Measurements from ENCODE around the gene IL10RB. TPM values are rescaled to one million over a fixed set of nuclear protein-coding genes. Genes with fewer than 3 reads are reported as not detected.
"Not testable (repeated sequence)": the region's sequence is repeated elsewhere in the genome, so short reads cannot be mapped to it uniquely, and the experiment has no call there.

The IL10RB gene
- total and polyA plus RNA-seq, 4 donors: 11.6 to 28.4 (median 17.8) TPM

- Histone ChIP-seq H3K27me3 (ENCODE audit: control insufficient read depth in 1 of 2, insufficient read depth in 2 of 2, low read length in 1 of 2) (no peaks in the 10 kb centered on the region), H3K4me1 (ENCODE audit: control insufficient read depth in 1 of 2, insufficient read depth in 2 of 2, low read length in 2 of 2) (peaks cover 0 to 1% of the 10 kb centered on the region in 2 donors), H3K4me3 (ENCODE audit: low read length in 2 of 2) (no peak overlapping the region), H3K36me3 (ENCODE audit: control insufficient read depth in 1 of 2, insufficient read depth in 2 of 2, low read length in 1 of 2) (peaks cover 0 to 2% of the 10 kb centered on the region in 2 donors), H3K9me3 (ENCODE audit: control insufficient read depth, low read length) (peaks cover 1% of the 10 kb centered on the region), H3K27ac (ENCODE audit: low read depth in 1 of 2, low read length in 2 of 2) (no peak overlapping the region)
- 90 to 91% methylated on average over 7 of the region's 7 CpGs for WGBS, 2 donors
- intact Hi-C loops (cut with DNase I): no loop called here
- ATAC-seq (ENCODE audit: low FRiP score) (no peak), DNase-seq (no peak)
Measured at GRCh38 chr21:33238565-33239255, 27.5 kb upstream of the IL10RB start.

- H3K27me3 ChIP-seq (ENCODE audit: control insufficient read depth in 1 of 2, insufficient read depth in 2 of 2, low read length in 1 of 2); DNase-seq; H3K27ac ChIP-seq (ENCODE audit: low read depth in 1 of 2, low read length in 2 of 2); ATAC-seq (ENCODE audit: low FRiP score); H3K9me3 ChIP-seq (ENCODE audit: control insufficient read depth, low read length); H3K4me3 ChIP-seq (ENCODE audit: low read length in 2 of 2); H3K4me1 ChIP-seq (ENCODE audit: control insufficient read depth in 1 of 2, insufficient read depth in 2 of 2, low read length in 2 of 2); H3K36me3 ChIP-seq (ENCODE audit: control insufficient read depth in 1 of 2, insufficient read depth in 2 of 2, low read length in 1 of 2); intact Hi-C loops (cut with DNase I): not testable (repeated sequence)
Measured at GRCh38 chr21:33239559-33240127, 26.5 kb upstream of the IL10RB start.

DNA sequence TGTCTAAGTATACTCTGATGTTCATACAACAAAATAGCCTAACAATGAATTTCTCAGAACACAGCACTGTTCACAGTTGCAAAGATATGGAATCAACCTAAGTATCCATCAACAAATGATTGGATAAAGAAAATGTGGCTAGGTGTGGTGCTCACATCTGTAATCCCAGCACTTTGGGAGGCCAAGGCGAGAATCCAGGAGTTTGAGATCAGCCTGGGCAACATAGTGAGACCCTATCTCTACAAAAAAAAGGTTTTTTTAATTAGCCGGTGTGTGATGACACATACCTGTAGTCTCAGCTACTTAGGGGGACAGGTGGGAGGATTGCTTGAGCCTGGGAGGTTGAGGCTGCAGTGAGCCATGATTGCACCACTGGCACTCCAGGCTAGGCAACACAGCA lies 25.8 kb upstream of the IL10RB start:
- WGBS, 2 donors: 91 to 96% methylated on average over 2 of the region's 2 CpGs
- DNase-seq: no peak
- Histone ChIP-seq H3K9me3 (ENCODE audit: control insufficient read depth, low read length) (peaks cover 1% of the 10 kb centered on the region), H3K36me3 (ENCODE audit: control insufficient read depth in 1 of 2, insufficient read depth in 2 of 2, low read length in 1 of 2) (peaks cover 0 to 3% of the 10 kb centered on the region in 2 donors), H3K27ac (ENCODE audit: low read depth in 1 of 2, low read length in 2 of 2) (no peak overlapping the region), H3K4me1 (ENCODE audit: control insufficient read depth in 1 of 2, insufficient read depth in 2 of 2, low read length in 2 of 2) (peaks cover 0 to 1% of the 10 kb centered on the region in 2 donors), H3K4me3 (ENCODE audit: low read length in 2 of 2) (no peak overlapping the region), H3K27me3 (ENCODE audit: control insufficient read depth in 1 of 2, insufficient read depth in 2 of 2, low read length in 1 of 2) (no peaks in the 10 kb centered on the region)
- no peak for ATAC-seq (ENCODE audit: low FRiP score)
- intact Hi-C loops (cut with DNase I): no loop called here

- intact Hi-C loops (cut with DNase I): no loop called here
- H3K4me1 ChIP-seq (ENCODE audit: control insufficient read depth in 1 of 2, insufficient read depth in 2 of 2, low read length in 2 of 2): peaks cover 0 to 1% of the 10 kb centered on the region in 2 donors
Measured at GRCh38 chr21:33241846-33242245, 24.3 kb upstream of the IL10RB start.

GRCh38 chr21:33242846-33243245 lies 23.3 kb upstream of the IL10RB start:
- H3K27me3 ChIP-seq (ENCODE audit: control insufficient read depth in 1 of 2, insufficient read depth in 2 of 2, low read length in 1 of 2); intact Hi-C loops (cut with DNase I); H3K4me1 ChIP-seq (ENCODE audit: control insufficient read depth in 1 of 2, insufficient read depth in 2 of 2, low read length in 2 of 2); H3K4me3 ChIP-seq (ENCODE audit: low read length in 2 of 2); ATAC-seq (ENCODE audit: low FRiP score); H3K27ac ChIP-seq (ENCODE audit: low read depth in 1 of 2, low read length in 2 of 2); H3K9me3 ChIP-seq (ENCODE audit: control insufficient read depth, low read length); DNase-seq: not testable (repeated sequence)
- WGBS, 2 donors: 95% methylated on average over 8 of the region's 8 CpGs
- H3K36me3 ChIP-seq (ENCODE audit: control insufficient read depth in 1 of 2, insufficient read depth in 2 of 2, low read length in 1 of 2): peaks cover 0 to 11% of the 10 kb centered on the region in 2 donors

More at GRCh38 chr21:33241846-33242245, 24.3 kb upstream of the IL10RB start:
- 96 to 97% methylated on average over 2 of the region's 2 CpGs for WGBS, 2 donors
- H3K9me3 ChIP-seq (ENCODE audit: control insufficient read depth, low read length): peaks cover 1% of the 10 kb centered on the region
- ATAC-seq (ENCODE audit: low FRiP score) (no peak), DNase-seq (no peak)
- H3K27me3 ChIP-seq (ENCODE audit: control insufficient read depth in 1 of 2, insufficient read depth in 2 of 2, low read length in 1 of 2): no peaks in the 10 kb centered on the region
- no peak overlapping the region for H3K4me3 ChIP-seq (ENCODE audit: low read length in 2 of 2)
- H3K27ac ChIP-seq (ENCODE audit: low read depth in 1 of 2, low read length in 2 of 2): no peak overlapping the region
- H3K36me3 ChIP-seq (ENCODE audit: control insufficient read depth in 1 of 2, insufficient read depth in 2 of 2, low read length in 1 of 2): peaks cover 0 to 10% of the 10 kb centered on the region in 2 donors

DNA sequence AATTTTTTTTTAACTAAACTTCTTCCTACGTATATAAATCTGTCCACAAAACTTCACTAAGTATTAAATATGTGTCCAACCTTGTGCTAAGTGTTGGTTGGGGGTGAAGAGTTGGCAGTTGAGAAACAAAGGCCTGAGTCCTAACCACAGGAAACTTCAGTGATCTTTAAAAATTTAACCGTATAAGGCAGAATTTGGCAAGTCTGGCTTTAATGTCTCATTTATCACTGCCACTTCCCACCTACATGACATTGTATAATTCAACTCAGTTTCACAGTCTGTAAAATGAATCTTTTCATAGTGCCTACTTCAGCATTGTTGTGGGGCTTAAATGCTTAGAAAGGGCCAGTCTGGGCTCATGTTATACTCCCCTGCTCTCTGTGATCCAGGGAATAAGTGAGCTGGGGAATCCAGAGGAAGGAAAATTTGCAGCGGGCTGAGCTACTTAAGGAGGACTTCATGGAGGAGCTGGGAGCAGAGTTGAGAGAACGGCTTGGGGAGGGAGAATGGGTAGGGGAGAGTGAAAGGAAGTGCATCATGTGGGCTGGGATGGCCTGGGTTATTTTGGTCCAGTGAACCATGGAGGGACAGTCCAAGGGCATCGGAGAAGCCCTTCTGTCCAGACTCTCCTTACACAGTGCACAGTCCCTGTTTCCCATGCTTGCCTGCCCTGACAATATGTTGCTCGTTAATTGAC lies 21.9 kb upstream of the IL10RB start:
- no peaks in the 10 kb centered on the region for H3K4me1 ChIP-seq (ENCODE audit: control insufficient read depth in 1 of 2, insufficient read depth in 2 of 2, low read length in 2 of 2)
- H3K27me3 ChIP-seq (ENCODE audit: control insufficient read depth in 1 of 2, insufficient read depth in 2 of 2, low read length in 1 of 2): no peaks in the 10 kb centered on the region
- WGBS, 2 donors: 84% methylated on average over 6 of the region's 6 CpGs
- H3K4me3 ChIP-seq (ENCODE audit: low read length in 2 of 2): no peak overlapping the region
- peaks cover 0 to 9% of the 10 kb centered on the region in 2 donors for H3K36me3 ChIP-seq (ENCODE audit: control insufficient read depth in 1 of 2, insufficient read depth in 2 of 2, low read length in 1 of 2)
- ATAC-seq (ENCODE audit: low FRiP score) (no peak), DNase-seq (no peak)
- intact Hi-C loops (cut with DNase I): no loop called here
- H3K9me3 ChIP-seq (ENCODE audit: control insufficient read depth, low read length): peaks cover under 1% of the 10 kb centered on the region
- H3K27ac ChIP-seq (ENCODE audit: low read depth in 1 of 2, low read length in 2 of 2): no peak overlapping the region

GRCh38 chr21:33244779-33245105 lies 21.4 kb upstream of the IL10RB start:
- Histone ChIP-seq H3K27me3 (ENCODE audit: control insufficient read depth in 1 of 2, insufficient read depth in 2 of 2, low read length in 1 of 2) (no peaks in the 10 kb centered on the region), H3K9me3 (ENCODE audit: control insufficient read depth, low read length) (no peaks in the 10 kb centered on the region), H3K36me3 (ENCODE audit: control insufficient read depth in 1 of 2, insufficient read depth in 2 of 2, low read length in 1 of 2) (peaks cover 0 to 11% of the 10 kb centered on the region in 2 donors), H3K4me3 (ENCODE audit: low read length in 2 of 2) (no peak overlapping the region), H3K4me1 (ENCODE audit: control insufficient read depth in 1 of 2, insufficient read depth in 2 of 2, low read length in 2 of 2) (no peaks in the 10 kb centered on the region), H3K27ac (ENCODE audit: low read depth in 1 of 2, low read length in 2 of 2) (no peak overlapping the region)
- DNase-seq (no peak), ATAC-seq (ENCODE audit: low FRiP score) (no peak)
- 93 to 94% methylated on average over 2 of the region's 2 CpGs for WGBS, 2 donors
- intact Hi-C loops (cut with DNase I): no loop called here

- DNase-seq: no peak
- H3K4me3 ChIP-seq (ENCODE audit: low read length in 2 of 2): no peak overlapping the region
- 82 to 86% methylated on average over 4 of the region's 4 CpGs for WGBS, 2 donors
- no peaks in the 10 kb centered on the region for H3K27me3 ChIP-seq (ENCODE audit: control insufficient read depth in 1 of 2, insufficient read depth in 2 of 2, low read length in 1 of 2)
- H3K36me3 ChIP-seq (ENCODE audit: control insufficient read depth in 1 of 2, insufficient read depth in 2 of 2, low read length in 1 of 2): peaks cover 0 to 12% of the 10 kb centered on the region in 2 donors
- intact Hi-C loops (cut with DNase I): no loop called here
- H3K27ac ChIP-seq (ENCODE audit: low read depth in 1 of 2, low read length in 2 of 2): no peak overlapping the region
- H3K4me1 ChIP-seq (ENCODE audit: control insufficient read depth in 1 of 2, insufficient read depth in 2 of 2, low read length in 2 of 2): no peaks in the 10 kb centered on the region
- ATAC-seq (ENCODE audit: low FRiP score): no peak
- H3K9me3 ChIP-seq (ENCODE audit: control insufficient read depth, low read length): no peaks in the 10 kb centered on the region
Measured at GRCh38 chr21:33245289-33245918, 20.8 kb upstream of the IL10RB start.
